B cell (primary cell): ENCODE results near the gene PSMC5. TPM values are rescaled to one million over a fixed set of nuclear protein-coding genes. Genes with fewer than 3 reads are reported as not detected.

ENCODE experiments used
- ATAC-seq: fragments of 200-7000 bp; cut with Tn5 transposase; one replicate; pipeline ENCODE4 v1.10.0; 2021; ENCODE audit warnings: low read depth, mild to moderate bottlenecking, moderate number of reproducible peaks, moderate library complexity
- CTCF ChIA-PET: fragments of 350-600 bp; sonication (Branson Sonifier 250); formaldehyde crosslinking; loops from one replicate; lab custom pipeline; 2021; ENCODE audit warnings: antibody characterized with exemption, inconsistent platforms; lab: Charles Lee
- POLR2A ChIA-PET: fragments of 350-600 bp; sonication (Branson Sonifier 250); formaldehyde crosslinking; loops from one replicate; lab custom pipeline; 2021; ENCODE audit warnings: antibody characterized with exemption; lab: Charles Lee
- DNase-seq: peaks from one replicate; pipeline ENCODE4 v3.0.0; 2013
- H2AFZ ChIP-seq: 2 replicates; pipeline ENCODE4 v1.6.1; 2012; ENCODE audit warnings: mild to moderate bottlenecking, low read depth, low read length; ENCODE audit not compliant: insufficient read depth, poor library complexity, severe bottlenecking
- H3K27ac ChIP-seq, 2 donors: 1 replicate in 1 of 2; 2 replicates in 1 of 2; pipeline ENCODE4 v1.5.1; 2012 to 2013; ENCODE audit warnings: low read length in 2 of 2, mild to moderate bottlenecking in 2 of 2, moderate library complexity in 1 of 2
- H3K27me3 ChIP-seq, 4 experiments: fragments of 200-600 bp in 1 of 4; sonication (generic) in 1 of 4; replicated peaks in 1 of 4; 1 replicate in 2 of 4; 2 replicates in 2 of 4; pipeline versions ENCODE4 v1.6.1 to v1.7.0; 2013 to 2016; ENCODE audit warnings: low read length in 3 of 4, mild to moderate bottlenecking in 2 of 4, mixed read lengths in 1 of 4, moderate library complexity in 1 of 4; ENCODE audit not compliant: insufficient read depth in 4 of 4, control insufficient read depth in 3 of 4; ENCODE audit errors: control extremely low read depth in 1 of 4
- H3K36me3 ChIP-seq, 2 experiments: replicated peaks in 1 of 2; 1 replicate in 1 of 2; 2 replicates in 1 of 2; pipeline versions ENCODE4 v1.6.1 to v1.7.1; 2013; ENCODE audit warnings: low read length in 1 of 2; ENCODE audit not compliant: insufficient read depth in 2 of 2, control insufficient read depth in 1 of 2; ENCODE audit errors: control extremely low read depth in 1 of 2, extremely low read depth in 1 of 2
- H3K4me1 ChIP-seq, 2 donors: fragments of 200-600 bp in 1 of 2; sonication (generic) in 1 of 2; 1 replicate in 1 of 2; 2 replicates in 1 of 2; pipeline versions ENCODE4 v1.5.1 to v1.6.1; 2013 to 2017; ENCODE audit warnings: low read length in 2 of 2; ENCODE audit not compliant: control insufficient read depth in 2 of 2, insufficient read depth in 2 of 2
- H3K4me2 ChIP-seq: replicated peaks from 2 replicates; pipeline ENCODE3; 2012; ENCODE audit warnings: mild to moderate bottlenecking, low read depth, low read length; ENCODE audit not compliant: poor library complexity, severe bottlenecking
- H3K4me3 ChIP-seq, 5 experiments: fragments of 200-600 bp in 1 of 5; sonication (generic) in 1 of 5; 1 replicate in 3 of 5; 2 replicates in 2 of 5; pipeline versions ENCODE4 v1.5.1 to v1.7.0; 2011 to 2016; ENCODE audit warnings: low read length in 4 of 5, mild to moderate bottlenecking in 4 of 5, low read depth in 2 of 5, control low read depth in 1 of 5, moderate library complexity in 1 of 5; ENCODE audit not compliant: insufficient read depth in 1 of 5; ENCODE audit errors: control extremely low read depth in 1 of 5, extremely low read depth in 1 of 5
- H3K79me2 ChIP-seq: fragments of 200-600 bp; sonication (generic); one replicate; pipeline ENCODE4 v1.6.0; 2016; ENCODE audit warnings: low read length; ENCODE audit not compliant: control insufficient read depth, insufficient read depth
- H3K9ac ChIP-seq: fragments of 200-600 bp; sonication (generic); 2 replicates; pipeline ENCODE4 v1.6.1; 2017; ENCODE audit warnings: mild to moderate bottlenecking, low read length, moderate library complexity
- H3K9me3 ChIP-seq, 3 donors: one replicate each; pipeline versions ENCODE4 v1.6.1 to v1.7.1; 2013; ENCODE audit warnings: low read length in 2 of 3; ENCODE audit not compliant: control insufficient read depth in 2 of 3, insufficient read depth in 1 of 3; ENCODE audit errors: control extremely low read depth in 1 of 3
- H4K20me1 ChIP-seq: 2 replicates; pipeline ENCODE4 v1.6.0; 2012; ENCODE audit warnings: mild to moderate bottlenecking, low read length; ENCODE audit not compliant: insufficient read depth, control insufficient read depth, poor library complexity, severe bottlenecking
- H3K27ac Mint-ChIP-seq: one replicate; pipeline ENCODE4 v1.8.0; 2021; ENCODE audit warnings: mixed read lengths
- H3K27me3 Mint-ChIP-seq: one replicate; pipeline ENCODE4 v1.8.0; 2021; ENCODE audit warnings: mixed read lengths
- H3K4me1 Mint-ChIP-seq: one replicate; pipeline ENCODE4 v1.8.0; 2021; ENCODE audit warnings: mixed read lengths
- H3K4me3 Mint-ChIP-seq: one replicate; pipeline ENCODE4 v1.8.0; 2021; ENCODE audit warnings: mixed read lengths
- H3K9me3 Mint-ChIP-seq: one replicate; pipeline ENCODE4 v1.8.0; 2022; ENCODE audit warnings: mixed read lengths; ENCODE audit not compliant: insufficient read depth
- EZH2 ChIP-seq: IDR thresholded peaks from 2 replicates; pipeline ENCODE4 v1.6.1; 2012; ENCODE audit warnings: borderline replicate concordance, low read depth, mild to moderate bottlenecking, moderate library complexity, low read length; ENCODE audit not compliant: insufficient read depth, poor library complexity, severe bottlenecking
- WGBS: methylation state at CpG from one replicate; pipeline ENCODE4 v1.1.5; 2013; ENCODE audit warnings: missing lambda C conversion rate; ENCODE audit not compliant: insufficient coverage; 5-methylcytosine and 5-hydroxymethylcytosine counted together
- intact Hi-C: fragments of 100-400 bp; cut with micrococcal nuclease; formaldehyde crosslinking; loops from one replicate; pipeline ENCODE4 v1.10.0; 2022
- polyA plus RNA-seq: library from polyadenylated mRNA; depleted of rRNA; stranded (reverse); fragments of >200 nt; gene quantifications from 2 replicates; pipeline ENCODE4 v1.2.3, GENCODE V29; 2012
- total RNA-seq, 2 donors: library from RNA; stranded (reverse); fragments of 120-200 nt in 1 of 2; gene quantifications; 1 replicate in 1 of 2; 2 replicates in 1 of 2; pipeline versions ENCODE4 v1.2.3 to v1.2.4, GENCODE V29; 2013 to 2022
- TF ChIP-seq, protein P1 (sequence below): fragments of 200-600 bp; IDR thresholded peaks from one replicate; pipeline ENCODE4 v1.8.0; 2022; ENCODE audit warnings: antibody characterized with exemption, mild to moderate bottlenecking

Gene PSMC5
- total and polyA plus RNA-seq, 2 donors (not counting 1 experiment from before 2014, with no cell fraction given) = 87.1 to 104 TPM

DNA sequence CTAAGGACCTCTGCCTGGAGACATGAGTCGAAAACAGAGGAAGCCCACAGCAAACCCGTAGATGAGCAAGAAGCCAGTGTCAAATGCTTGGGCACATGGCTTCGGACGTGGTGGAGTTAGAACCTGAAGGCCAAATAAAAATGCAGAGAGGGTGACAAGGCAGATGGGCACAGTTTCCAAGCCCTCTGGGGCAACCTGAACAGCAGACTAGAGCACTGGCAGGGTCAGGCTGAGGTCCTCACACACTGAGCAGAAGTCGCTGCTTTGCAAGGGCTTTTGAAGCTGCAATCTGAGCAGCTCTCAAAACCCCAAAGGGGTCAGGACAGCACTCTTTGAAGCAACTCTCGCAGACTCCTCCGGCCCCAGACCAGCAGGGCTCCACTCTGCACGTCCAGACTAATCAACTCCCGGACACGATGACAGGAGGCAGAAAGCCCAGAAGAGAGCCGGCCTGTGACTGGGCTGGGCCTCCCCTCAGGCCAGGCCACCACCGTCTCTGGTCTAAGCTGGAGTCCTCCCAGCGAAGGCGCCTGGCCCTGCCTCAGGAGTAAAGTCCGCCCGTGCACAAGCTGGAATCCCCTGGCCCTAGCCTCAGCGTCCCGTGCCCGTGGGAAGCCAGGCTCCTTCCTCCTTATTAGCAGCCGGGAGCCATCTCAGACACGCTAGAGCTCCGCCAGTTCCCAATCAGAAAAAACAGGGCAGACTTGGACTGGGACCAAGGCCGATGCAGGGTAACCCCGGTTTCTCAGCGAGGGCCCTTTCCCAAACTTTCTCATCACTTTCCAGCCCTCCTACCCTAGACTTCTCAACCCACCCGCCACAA lies 14.3 kb downstream of the PSMC5 start:
- peak overlapping the region; percentile 93 for H3K9ac ChIP-seq
- H3K4me2 ChIP-seq = peak overlapping the region; percentile 100
- intact Hi-C loops = loop anchor here (2.0 kb wide), 1 partner anchor 291 kb away; the partner anchor contains the start of gene DCAF7
- H3K27ac ChIP-seq = peak overlapping the region in 1 of 2 donors; percentile 90
- POLR2A ChIA-PET = interaction anchor here (0.8 to 1.2 kb wide), 5 partner anchors 10 to 147 kb away, joined by 3 to 7 read pairs (median 3); partner anchors contain the start of gene DDX42
- H3K36me3 ChIP-seq = peaks cover 0 to 13% of the 10 kb centered on the region in 2 experiments
- peaks cover 35 to 51% of the 10 kb centered on the region in 2 donors for H3K4me1 ChIP-seq
- TF ChIP-seq, protein P1, sequence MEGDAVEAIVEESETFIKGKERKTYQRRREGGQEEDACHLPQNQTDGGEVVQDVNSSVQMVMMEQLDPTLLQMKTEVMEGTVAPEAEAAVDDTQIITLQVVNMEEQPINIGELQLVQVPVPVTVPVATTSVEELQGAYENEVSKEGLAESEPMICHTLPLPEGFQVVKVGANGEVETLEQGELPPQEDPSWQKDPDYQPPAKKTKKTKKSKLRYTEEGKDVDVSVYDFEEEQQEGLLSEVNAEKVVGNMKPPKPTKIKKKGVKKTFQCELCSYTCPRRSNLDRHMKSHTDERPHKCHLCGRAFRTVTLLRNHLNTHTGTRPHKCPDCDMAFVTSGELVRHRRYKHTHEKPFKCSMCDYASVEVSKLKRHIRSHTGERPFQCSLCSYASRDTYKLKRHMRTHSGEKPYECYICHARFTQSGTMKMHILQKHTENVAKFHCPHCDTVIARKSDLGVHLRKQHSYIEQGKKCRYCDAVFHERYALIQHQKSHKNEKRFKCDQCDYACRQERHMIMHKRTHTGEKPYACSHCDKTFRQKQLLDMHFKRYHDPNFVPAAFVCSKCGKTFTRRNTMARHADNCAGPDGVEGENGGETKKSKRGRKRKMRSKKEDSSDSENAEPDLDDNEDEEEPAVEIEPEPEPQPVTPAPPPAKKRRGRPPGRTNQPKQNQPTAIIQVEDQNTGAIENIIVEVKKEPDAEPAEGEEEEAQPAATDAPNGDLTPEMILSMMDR = no peak
- no peak for TF ChIP-seq EZH2
- peak overlapping the region; percentile 82 for H2AFZ ChIP-seq
- Mint-ChIP-seq H3K27ac (peak overlapping the region; percentile 94), H3K27me3 (no peaks in the 10 kb centered on the region), H3K4me3 (peak overlapping the region; percentile 94), H3K9me3 (no peaks in the 10 kb centered on the region), H3K4me1 (peaks cover 45% of the 10 kb centered on the region)
- peaks cover 60% of the 10 kb centered on the region for H3K79me2 ChIP-seq
- CTCF ChIA-PET = interaction anchor here (0.6 to 3.0 kb wide), 4 partner anchors 10 to 102 kb away, joined by 3 to 13 read pairs (median 3); no protein-coding TSS in a partner anchor
- ATAC-seq (no peak), DNase-seq (peak; percentile 37)
- WGBS = 3% methylated on average over 26 of the region's 26 CpGs
- peak overlapping the region; percentile 19 to 92 (median 89) for H3K4me3 ChIP-seq
- H3K27me3 ChIP-seq = no peaks in the 10 kb centered on the region
- peaks cover 56% of the 10 kb centered on the region for H4K20me1 ChIP-seq
- H3K9me3 ChIP-seq = no peaks in the 10 kb centered on the region
